ENCODE results near the gene IL17RD.
A peak's percentile ranks its signal among the peaks of the same experiment; 100 is the strongest.

Gene IL17RD

DNA sequence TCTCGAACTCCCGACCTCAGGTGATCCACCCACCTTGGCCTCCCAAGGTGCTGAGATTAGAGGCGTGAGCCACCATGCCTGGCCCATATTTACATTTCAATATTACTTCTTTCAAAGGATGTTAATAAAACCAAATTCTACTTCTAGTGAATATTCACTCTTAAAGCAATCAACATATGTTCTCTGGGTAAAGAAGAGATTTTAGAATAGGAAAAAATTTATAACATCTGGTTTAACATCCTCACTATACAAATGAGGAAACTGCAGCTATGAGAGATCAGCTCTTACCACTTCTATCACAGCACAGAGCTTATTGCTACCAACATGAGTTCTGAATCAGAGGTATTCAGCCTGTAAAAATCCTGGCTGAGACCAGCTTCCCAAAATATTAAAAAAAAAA is 48.7 kb downstream of the IL17RD start:
- in situ Hi-C loops (cut with HindIII; ENCODE audit: low pct_ligation_motif_present, low sequenced_read_pairs): no loop called here
- no peaks in the 10 kb centered on the region for H3K36me3 ChIP-seq (replicated peaks)
- H3K4me3 ChIP-seq (ENCODE audit: low read depth, low read length): no peak overlapping the region
- H3K27me3 ChIP-seq (replicated peaks): no peaks in the 10 kb centered on the region
- TF ChIP-seq, protein P1, sequence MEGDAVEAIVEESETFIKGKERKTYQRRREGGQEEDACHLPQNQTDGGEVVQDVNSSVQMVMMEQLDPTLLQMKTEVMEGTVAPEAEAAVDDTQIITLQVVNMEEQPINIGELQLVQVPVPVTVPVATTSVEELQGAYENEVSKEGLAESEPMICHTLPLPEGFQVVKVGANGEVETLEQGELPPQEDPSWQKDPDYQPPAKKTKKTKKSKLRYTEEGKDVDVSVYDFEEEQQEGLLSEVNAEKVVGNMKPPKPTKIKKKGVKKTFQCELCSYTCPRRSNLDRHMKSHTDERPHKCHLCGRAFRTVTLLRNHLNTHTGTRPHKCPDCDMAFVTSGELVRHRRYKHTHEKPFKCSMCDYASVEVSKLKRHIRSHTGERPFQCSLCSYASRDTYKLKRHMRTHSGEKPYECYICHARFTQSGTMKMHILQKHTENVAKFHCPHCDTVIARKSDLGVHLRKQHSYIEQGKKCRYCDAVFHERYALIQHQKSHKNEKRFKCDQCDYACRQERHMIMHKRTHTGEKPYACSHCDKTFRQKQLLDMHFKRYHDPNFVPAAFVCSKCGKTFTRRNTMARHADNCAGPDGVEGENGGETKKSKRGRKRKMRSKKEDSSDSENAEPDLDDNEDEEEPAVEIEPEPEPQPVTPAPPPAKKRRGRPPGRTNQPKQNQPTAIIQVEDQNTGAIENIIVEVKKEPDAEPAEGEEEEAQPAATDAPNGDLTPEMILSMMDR (IDR thresholded peaks at IDR 0.05; ENCODE audit: low read depth, low read length, missing control alignments): no peak
- DNase-seq: no peak
- no peak overlapping the region for H3K27ac ChIP-seq

DNA sequence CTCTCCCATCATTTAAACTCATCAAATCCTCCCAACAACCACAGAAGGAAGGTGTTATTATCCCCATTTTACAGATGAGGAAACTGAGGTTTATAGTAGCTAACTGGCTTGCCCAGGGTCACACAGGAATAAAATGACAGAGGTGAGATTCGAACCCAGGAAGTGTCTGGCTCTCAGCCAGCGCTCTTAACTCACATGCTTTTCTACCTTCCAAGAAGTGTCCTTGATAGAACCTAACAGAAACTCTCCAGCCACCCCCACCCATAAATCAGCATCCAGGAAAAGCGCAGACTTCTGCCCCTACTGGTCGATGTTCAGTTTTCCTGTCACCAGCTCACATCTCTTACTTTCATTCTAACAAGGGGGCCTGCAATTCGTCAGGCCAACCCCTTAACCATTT is 52.9 kb downstream of the IL17RD start:
- no peak for DNase-seq
- in situ Hi-C loops (cut with HindIII; ENCODE audit: low pct_ligation_motif_present, low sequenced_read_pairs): no loop called here
- Histone ChIP-seq H3K36me3 (replicated peaks) (no peaks in the 10 kb centered on the region), H3K27me3 (replicated peaks) (no peaks in the 10 kb centered on the region), H3K4me3 (ENCODE audit: low read depth, low read length) (no peak overlapping the region), H3K27ac (no peak overlapping the region)
- TF ChIP-seq, protein P1 (IDR thresholded peaks at IDR 0.05; ENCODE audit: low read depth, low read length, missing control alignments): peak; percentile 57

DNA sequence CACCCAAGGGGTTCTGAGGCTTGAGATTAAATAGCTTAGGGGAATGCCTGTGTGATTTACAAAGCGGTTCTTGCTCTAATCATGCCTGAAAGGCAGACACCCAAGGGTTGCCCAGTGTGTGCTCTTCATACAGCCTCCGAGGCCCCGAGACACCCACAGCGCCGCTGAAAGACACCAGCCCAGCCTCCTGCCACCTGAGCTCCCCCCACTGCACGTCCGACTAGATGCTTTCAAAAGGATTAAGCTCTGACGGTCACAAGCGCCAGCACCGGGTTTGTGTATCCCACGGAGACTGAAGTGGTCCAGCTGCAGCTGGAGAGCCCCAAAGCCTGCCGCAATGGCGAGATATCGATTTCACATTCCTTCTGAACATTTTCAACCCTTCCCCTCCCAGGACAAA is 54.4 kb downstream of the IL17RD start:
- no peak for DNase-seq
- TF ChIP-seq, protein P1 (IDR thresholded peaks at IDR 0.05; ENCODE audit: low read depth, low read length, missing control alignments): no peak
- in situ Hi-C loops (cut with HindIII; ENCODE audit: low pct_ligation_motif_present, low sequenced_read_pairs): no loop called here
- no peak overlapping the region for H3K27ac ChIP-seq
- H3K4me3 ChIP-seq (ENCODE audit: low read depth, low read length): no peak overlapping the region
- H3K36me3 ChIP-seq (replicated peaks): no peaks in the 10 kb centered on the region
- H3K27me3 ChIP-seq (replicated peaks): no peaks in the 10 kb centered on the region

DNA sequence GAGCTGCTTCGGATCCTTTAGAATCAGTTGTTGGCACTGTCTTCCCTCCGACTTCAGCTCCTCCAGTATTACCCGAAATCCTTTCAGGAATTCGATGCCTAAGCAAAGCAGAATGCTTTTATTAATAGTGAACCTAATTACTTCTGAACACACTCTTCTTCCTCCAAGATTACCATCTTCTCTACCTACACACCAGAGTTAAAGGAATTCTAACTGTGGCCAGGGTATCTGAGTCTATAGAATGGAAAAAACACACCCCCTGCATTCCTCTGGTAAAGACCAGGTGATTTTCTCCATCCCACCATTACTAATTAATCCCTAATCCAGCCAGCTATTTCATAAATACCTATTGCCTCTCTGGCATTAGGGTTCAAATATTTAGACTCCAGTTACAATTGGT is 54.9 kb downstream of the IL17RD start:
- no peak overlapping the region for H3K27ac ChIP-seq
- DNase-seq: no peak
- no peaks in the 10 kb centered on the region for H3K27me3 ChIP-seq (replicated peaks)
- H3K4me3 ChIP-seq (ENCODE audit: low read depth, low read length): no peak overlapping the region
- no peaks in the 10 kb centered on the region for H3K36me3 ChIP-seq (replicated peaks)
- in situ Hi-C loops (cut with HindIII; ENCODE audit: low pct_ligation_motif_present, low sequenced_read_pairs): no loop called here
- TF ChIP-seq, protein P1 (IDR thresholded peaks at IDR 0.05; ENCODE audit: low read depth, low read length, missing control alignments): no peak

DNA sequence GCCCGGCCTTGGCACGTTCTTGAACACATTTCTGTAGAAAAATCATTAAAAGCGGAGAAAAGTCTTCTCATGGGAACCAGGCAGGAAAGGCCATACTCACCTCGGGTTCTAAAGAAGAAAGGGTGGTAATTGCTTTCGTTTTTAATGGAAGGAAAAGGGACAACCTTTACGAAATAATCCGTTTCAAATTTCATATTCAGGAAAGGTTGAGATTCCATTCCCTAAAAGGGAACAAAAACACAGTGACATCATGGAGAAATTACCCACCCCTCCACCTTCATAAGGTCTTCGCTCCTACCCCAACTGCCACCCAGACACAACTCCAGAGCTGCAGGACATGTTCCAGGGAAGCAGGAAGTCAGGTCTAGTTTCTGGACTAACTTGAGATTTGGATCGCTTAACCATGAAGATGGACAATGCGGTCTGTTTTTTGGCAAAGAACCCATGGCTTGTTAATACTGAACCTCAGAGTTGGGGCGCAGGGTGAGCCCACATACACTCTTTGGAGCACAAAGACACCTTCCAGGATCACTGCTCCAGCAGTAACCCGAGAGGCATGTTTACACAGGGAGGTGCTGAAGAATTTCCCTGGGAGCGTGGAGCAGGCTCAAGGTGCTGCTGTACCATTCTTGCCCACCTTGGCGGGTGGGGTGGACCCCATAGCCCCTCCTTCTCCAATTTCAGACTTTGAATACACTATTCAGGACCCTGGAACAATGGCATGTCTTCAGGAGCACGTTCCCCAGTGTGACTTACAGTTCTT is 55.5 kb downstream of the IL17RD start:
- in situ Hi-C loops (cut with HindIII; ENCODE audit: low pct_ligation_motif_present, low sequenced_read_pairs): no loop called here

More for the DNA sequence above, 55.5 kb downstream of the IL17RD start:
- Histone ChIP-seq H3K4me3 (ENCODE audit: low read depth, low read length) (no peak overlapping the region), H3K36me3 (replicated peaks) (no peaks in the 10 kb centered on the region), H3K27me3 (replicated peaks) (no peaks in the 10 kb centered on the region), H3K27ac (no peak overlapping the region)
- no peak for DNase-seq
- TF ChIP-seq, protein P1 (IDR thresholded peaks at IDR 0.05; ENCODE audit: low read depth, low read length, missing control alignments): no peak

Data from brain microvascular endothelial cell (primary cell).